Astrocyte (in vitro differentiated cells and primary cell): ENCODE results near the gene ST8SIA2.

Experiments
- EZH2 ChIP-seq: IDR thresholded peaks from 2 replicates; pipeline ENCODE4 v1.6.1; 2012; ENCODE audit warnings: mild to moderate bottlenecking, low read length, inconsistent platforms; ENCODE audit not compliant: insufficient read depth
- TF ChIP-seq, protein P1 (sequence below): IDR thresholded peaks from 2 replicates; pipeline ENCODE4 v1.5.1; 2011; ENCODE audit warnings: low read depth, mild to moderate bottlenecking, inconsistent platforms, low read length, moderate library complexity; ENCODE audit not compliant: insufficient read depth

DNA sequence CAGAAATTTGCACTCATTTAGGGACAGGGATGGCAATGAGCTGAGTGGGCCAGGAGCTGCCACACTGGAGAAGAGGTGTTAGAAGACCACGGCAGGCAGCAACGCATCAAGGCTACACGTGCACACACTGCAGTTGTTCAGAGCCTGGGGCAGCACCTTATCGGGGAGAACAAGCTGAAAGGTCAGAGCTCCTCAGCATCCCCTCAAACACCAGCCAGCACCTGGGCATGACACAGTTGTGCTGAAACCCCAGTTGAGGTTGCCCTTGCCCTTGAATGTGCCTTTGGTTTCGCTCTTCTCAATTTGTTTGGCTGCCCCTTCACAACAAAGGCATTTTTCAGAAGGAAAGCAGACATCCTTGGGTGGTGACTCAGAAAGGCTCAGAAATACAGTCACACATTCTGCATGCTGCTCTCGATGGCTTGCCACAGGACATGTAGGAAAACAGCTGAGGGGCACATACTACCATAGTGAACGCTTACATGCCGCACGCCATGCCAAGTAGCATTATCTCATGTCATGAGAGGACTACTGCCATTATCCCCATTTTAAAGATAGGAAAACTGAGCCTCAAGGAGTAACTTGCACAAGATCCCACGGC lies 57.6 kb downstream of the ST8SIA2 start:
- TF ChIP-seq, protein P1, sequence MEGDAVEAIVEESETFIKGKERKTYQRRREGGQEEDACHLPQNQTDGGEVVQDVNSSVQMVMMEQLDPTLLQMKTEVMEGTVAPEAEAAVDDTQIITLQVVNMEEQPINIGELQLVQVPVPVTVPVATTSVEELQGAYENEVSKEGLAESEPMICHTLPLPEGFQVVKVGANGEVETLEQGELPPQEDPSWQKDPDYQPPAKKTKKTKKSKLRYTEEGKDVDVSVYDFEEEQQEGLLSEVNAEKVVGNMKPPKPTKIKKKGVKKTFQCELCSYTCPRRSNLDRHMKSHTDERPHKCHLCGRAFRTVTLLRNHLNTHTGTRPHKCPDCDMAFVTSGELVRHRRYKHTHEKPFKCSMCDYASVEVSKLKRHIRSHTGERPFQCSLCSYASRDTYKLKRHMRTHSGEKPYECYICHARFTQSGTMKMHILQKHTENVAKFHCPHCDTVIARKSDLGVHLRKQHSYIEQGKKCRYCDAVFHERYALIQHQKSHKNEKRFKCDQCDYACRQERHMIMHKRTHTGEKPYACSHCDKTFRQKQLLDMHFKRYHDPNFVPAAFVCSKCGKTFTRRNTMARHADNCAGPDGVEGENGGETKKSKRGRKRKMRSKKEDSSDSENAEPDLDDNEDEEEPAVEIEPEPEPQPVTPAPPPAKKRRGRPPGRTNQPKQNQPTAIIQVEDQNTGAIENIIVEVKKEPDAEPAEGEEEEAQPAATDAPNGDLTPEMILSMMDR = no peak
- TF ChIP-seq EZH2 = no peak
